HFF-Myc (cell line): ENCODE measurements around the gene DNAAF6.
"Not testable (repeated sequence)": the region's sequence is repeated elsewhere in the genome, so short reads cannot be mapped to it uniquely, and the experiment has no call there.

Experiments used
- DNase-seq: peaks from one replicate; pipeline ENCODE4 v3.0.0-alpha.2; 2011; ENCODE audit warnings: low read depth; ENCODE audit errors: extremely low read depth
- H3K4me3 ChIP-seq: replicated peaks from 2 replicates; pipeline ENCODE4 v1.5.1; 2011; ENCODE audit warnings: low read depth, mild to moderate bottlenecking, control low read depth, low read length
- CTCF ChIP-seq: IDR thresholded peaks from 2 replicates; pipeline ENCODE4 v1.5.1; 2012; ENCODE audit warnings: mild to moderate bottlenecking, low read depth, low read length, control low read depth; ENCODE audit errors: missing control alignments

DNAAF6 gene

GRCh38 chrX:107197319-107197718 is 9.1 kb upstream of the DNAAF6 start:
- H3K4me3 ChIP-seq: no peak overlapping the region
- no peak for TF ChIP-seq CTCF
- no peak for DNase-seq

GRCh38 chrX:107198074-107198473 is 8.3 kb upstream of the DNAAF6 start:
- H3K4me3 ChIP-seq, DNase-seq: not testable (repeated sequence)

GRCh38 chrX:107199491-107199890 is 6.9 kb upstream of the DNAAF6 start:
- DNase-seq: no peak
- no peak overlapping the region for H3K4me3 ChIP-seq
- no peak for TF ChIP-seq CTCF

- H3K4me3 ChIP-seq: no peak overlapping the region
- no peak for DNase-seq
- TF ChIP-seq CTCF: no peak
These were observed 2.3 kb upstream of the DNAAF6 start for GRCh38 chrX:107204068-107204605.

- no peak overlapping the region for H3K4me3 ChIP-seq
- no peak for DNase-seq
- TF ChIP-seq CTCF: no peak
These were observed 270 bp downstream of the DNAAF6 start for GRCh38 chrX:107206697-107207065.

GRCh38 chrX:107207089-107207488 is 678 bp downstream of the DNAAF6 start:
- H3K4me3 ChIP-seq: no peak overlapping the region
- DNase-seq: no peak
- no peak for TF ChIP-seq CTCF

GRCh38 chrX:107207943-107208342 is 1.5 kb downstream of the DNAAF6 start:
- TF ChIP-seq CTCF: no peak
- no peak for DNase-seq
- H3K4me3 ChIP-seq: no peak overlapping the region
